Fibroblast of skin of abdomen (primary cell): ENCODE data around the gene PLPPR3.

Experiments used
- DNase-seq: peaks from one replicate; pipeline ENCODE4 v3.0.0-alpha.2; 2013

Gene PLPPR3

GRCh38 chr19:769616-770015 is 52.1 kb downstream of the PLPPR3 start:
- DNase-seq = no peak

DNA sequence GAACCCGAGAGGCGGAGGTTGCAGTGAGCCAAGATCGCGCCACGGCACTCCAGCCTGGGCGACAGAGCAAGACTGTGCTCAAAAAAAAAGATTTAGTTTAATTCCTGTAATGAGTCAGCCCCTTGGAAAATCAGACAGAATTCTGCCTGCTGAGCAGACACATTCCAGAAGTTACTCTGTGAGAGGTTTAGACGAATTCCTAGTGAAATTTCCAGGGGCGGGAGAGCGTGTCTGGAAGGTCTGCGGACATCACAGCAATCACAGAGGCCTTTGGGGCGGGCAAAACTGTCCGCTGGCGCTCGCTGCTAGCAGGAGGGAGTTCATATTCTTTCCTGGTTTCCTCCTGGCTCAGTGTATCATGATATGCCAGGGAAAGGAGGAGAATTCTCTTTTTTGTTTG is 53.3 kb downstream of the PLPPR3 start:
- peak; percentile 92 for DNase-seq

- DNase-seq = no peak
These were observed 56.5 kb downstream of the PLPPR3 start for GRCh38 chr19:765179-765738.

DNA sequence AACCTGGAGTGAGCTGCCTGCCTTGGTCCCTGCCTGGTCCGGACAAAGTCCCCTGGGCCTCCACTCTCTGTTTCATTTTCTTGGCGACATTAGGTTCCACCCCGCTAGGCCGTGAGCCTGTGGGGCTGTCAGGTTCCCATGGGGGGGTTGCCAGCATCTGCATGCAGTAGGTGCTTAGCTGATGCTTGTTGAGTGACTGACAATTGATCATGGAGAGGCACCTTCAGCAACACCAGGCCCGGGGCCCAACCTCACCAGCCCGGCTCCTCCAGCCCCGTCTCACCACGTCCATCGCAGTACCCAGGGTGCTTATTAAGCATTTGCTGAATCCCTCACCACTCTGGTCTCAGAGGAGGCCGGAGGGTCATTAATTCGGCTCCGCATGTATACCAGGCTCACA is 57.5 kb downstream of the PLPPR3 start:
- DNase-seq = no peak

- DNase-seq = no peak
These were observed 57.9 kb downstream of the PLPPR3 start for GRCh38 chr19:763869-764268.

DNA sequence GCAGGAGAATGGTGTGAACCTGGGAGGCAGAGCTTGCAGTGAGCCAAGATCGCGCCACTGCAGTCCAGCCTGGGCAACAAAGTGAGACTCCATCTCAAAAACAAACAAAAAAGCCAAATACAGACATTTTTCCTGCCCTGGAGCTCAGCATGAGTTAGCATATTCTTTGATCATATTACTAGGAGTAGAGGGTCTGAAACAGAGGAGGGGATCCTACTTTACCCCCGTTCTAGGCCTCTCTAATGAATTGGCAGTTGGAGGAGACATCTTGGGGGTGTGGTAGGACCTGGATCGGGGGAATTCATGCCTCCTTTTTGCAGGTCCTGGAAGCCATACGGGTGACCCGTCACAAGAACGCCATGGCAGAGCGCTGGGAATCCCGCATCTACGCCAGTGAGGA is 58.6 kb downstream of the PLPPR3 start:
- no peak for DNase-seq
